ENCODE results near the gene NOXO1.
"Not testable (repeated sequence)": the region's sequence is repeated elsewhere in the genome, so short reads cannot be mapped to it uniquely, and the experiment has no call there.

The NOXO1 gene

GRCh38 chr16:2023092-2024031, 42.1 kb upstream of the NOXO1 start:
- H3K36me3 ChIP-seq (ENCODE audit: control insufficient read depth, insufficient read depth, low read length), result no peaks in the 10 kb centered on the region
- peaks cover 43% of the 10 kb centered on the region for H3K27me3 ChIP-seq (ENCODE audit: control insufficient read depth, insufficient read depth, low read length)
- H3K4me1 ChIP-seq (ENCODE audit: control insufficient read depth, insufficient read depth, low read length), result peaks cover 4% of the 10 kb centered on the region
- H3K4me3 ChIP-seq (ENCODE audit: low read depth, low read length), result peak overlapping the region; percentile 69
- no peaks in the 10 kb centered on the region for H3K9me3 ChIP-seq (ENCODE audit: control insufficient read depth, insufficient read depth, low read length)
- peak overlapping the region; percentile 47 for H3K9ac ChIP-seq (ENCODE audit: low read depth, low read length)

GRCh38 chr16:2022723-2023091, 41.4 kb upstream of the NOXO1 start:
- Histone ChIP-seq H3K4me1 (ENCODE audit: control insufficient read depth, insufficient read depth, low read length) (peaks cover 2% of the 10 kb centered on the region), H3K36me3 (ENCODE audit: control insufficient read depth, insufficient read depth, low read length) (no peaks in the 10 kb centered on the region), H3K4me3 (ENCODE audit: low read depth, low read length) (peak overlapping the region; percentile 69), H3K9me3 (ENCODE audit: control insufficient read depth, insufficient read depth, low read length) (no peaks in the 10 kb centered on the region), H3K9ac (ENCODE audit: low read depth, low read length) (peak overlapping the region; percentile 47), H3K27me3 (ENCODE audit: control insufficient read depth, insufficient read depth, low read length) (peaks cover 47% of the 10 kb centered on the region)

- Histone ChIP-seq H3K36me3 (ENCODE audit: control insufficient read depth, insufficient read depth, low read length) (no peaks in the 10 kb centered on the region), H3K4me1 (ENCODE audit: control insufficient read depth, insufficient read depth, low read length) (no peaks in the 10 kb centered on the region), H3K9ac (ENCODE audit: low read depth, low read length) (no peak overlapping the region), H3K9me3 (ENCODE audit: control insufficient read depth, insufficient read depth, low read length) (no peaks in the 10 kb centered on the region), H3K4me3 (ENCODE audit: low read depth, low read length) (peak overlapping the region; percentile 59), H3K27me3 (ENCODE audit: control insufficient read depth, insufficient read depth, low read length) (peaks cover 34% of the 10 kb centered on the region)
Measured at GRCh38 chr16:2019921-2020831, 38.9 kb upstream of the NOXO1 start.

- H3K4me1 ChIP-seq (ENCODE audit: control insufficient read depth, insufficient read depth, low read length), result no peaks in the 10 kb centered on the region
- H3K4me3 ChIP-seq (ENCODE audit: low read depth, low read length), result peak within 1 kb of the TSS; percentile 59
- no peaks in the 10 kb centered on the region for H3K9me3 ChIP-seq (ENCODE audit: control insufficient read depth, insufficient read depth, low read length)
- no peaks in the 10 kb centered on the region for H3K36me3 ChIP-seq (ENCODE audit: control insufficient read depth, insufficient read depth, low read length)
- H3K27me3 ChIP-seq (ENCODE audit: control insufficient read depth, insufficient read depth, low read length), result peaks cover 34% of the 10 kb centered on the region
- no peak within 1 kb of the TSS for H3K9ac ChIP-seq (ENCODE audit: low read depth, low read length)
Measured at GRCh38 chr16:2019518-2019920, 38.2 kb upstream of the NOXO1 start, which contains the start of gene NPW. Gene NPW (plus strand): TSS chr16:2019785.

GRCh38 chr16:2016407-2016922, 35.2 kb upstream of the NOXO1 start:
- Histone ChIP-seq H3K9ac (ENCODE audit: low read depth, low read length) (no peak overlapping the region), H3K27me3 (ENCODE audit: control insufficient read depth, insufficient read depth, low read length) (peaks cover 31% of the 10 kb centered on the region), H3K36me3 (ENCODE audit: control insufficient read depth, insufficient read depth, low read length) (no peaks in the 10 kb centered on the region), H3K4me1 (ENCODE audit: control insufficient read depth, insufficient read depth, low read length) (no peaks in the 10 kb centered on the region), H3K4me3 (ENCODE audit: low read depth, low read length) (no peak overlapping the region), H3K9me3 (ENCODE audit: control insufficient read depth, insufficient read depth, low read length) (no peaks in the 10 kb centered on the region)

- peaks cover 26% of the 10 kb centered on the region for H3K27me3 ChIP-seq (ENCODE audit: control insufficient read depth, insufficient read depth, low read length)
- no peaks in the 10 kb centered on the region for H3K9me3 ChIP-seq (ENCODE audit: control insufficient read depth, insufficient read depth, low read length)
- no peaks in the 10 kb centered on the region for H3K4me1 ChIP-seq (ENCODE audit: control insufficient read depth, insufficient read depth, low read length)
- H3K4me3 ChIP-seq (ENCODE audit: low read depth, low read length), result no peak overlapping the region
- no peak overlapping the region for H3K9ac ChIP-seq (ENCODE audit: low read depth, low read length)
- no peaks in the 10 kb centered on the region for H3K36me3 ChIP-seq (ENCODE audit: control insufficient read depth, insufficient read depth, low read length)
Measured at GRCh38 chr16:2015947-2016208, 34.6 kb upstream of the NOXO1 start.

GRCh38 chr16:2015117-2015946, 34.1 kb upstream of the NOXO1 start:
- Histone ChIP-seq H3K36me3 (ENCODE audit: control insufficient read depth, insufficient read depth, low read length) (no peaks in the 10 kb centered on the region), H3K4me1 (ENCODE audit: control insufficient read depth, insufficient read depth, low read length) (peaks cover 2% of the 10 kb centered on the region), H3K27me3 (ENCODE audit: control insufficient read depth, insufficient read depth, low read length) (peaks cover 20% of the 10 kb centered on the region), H3K9me3 (ENCODE audit: control insufficient read depth, insufficient read depth, low read length) (no peaks in the 10 kb centered on the region), H3K9ac (ENCODE audit: low read depth, low read length) (no peak overlapping the region), H3K4me3 (ENCODE audit: low read depth, low read length) (no peak overlapping the region)

- peaks cover 5% of the 10 kb centered on the region for H3K4me1 ChIP-seq (ENCODE audit: control insufficient read depth, insufficient read depth, low read length)
- no peaks in the 10 kb centered on the region for H3K9me3 ChIP-seq (ENCODE audit: control insufficient read depth, insufficient read depth, low read length)
- peaks cover 4% of the 10 kb centered on the region for H3K27me3 ChIP-seq (ENCODE audit: control insufficient read depth, insufficient read depth, low read length)
- no peaks in the 10 kb centered on the region for H3K36me3 ChIP-seq (ENCODE audit: control insufficient read depth, insufficient read depth, low read length)
- H3K4me3 ChIP-seq (ENCODE audit: low read depth, low read length), result no peak overlapping the region
- H3K9ac ChIP-seq (ENCODE audit: low read depth, low read length), result no peak overlapping the region
Measured at GRCh38 chr16:2013527-2013926, 32.3 kb upstream of the NOXO1 start.

- not testable (repeated sequence) for H3K9me3 ChIP-seq (ENCODE audit: control insufficient read depth, insufficient read depth, low read length); H3K36me3 ChIP-seq (ENCODE audit: control insufficient read depth, insufficient read depth, low read length); H3K4me3 ChIP-seq (ENCODE audit: low read depth, low read length); H3K27me3 ChIP-seq (ENCODE audit: control insufficient read depth, insufficient read depth, low read length); H3K9ac ChIP-seq (ENCODE audit: low read depth, low read length); H3K4me1 ChIP-seq (ENCODE audit: control insufficient read depth, insufficient read depth, low read length)
Measured at GRCh38 chr16:2011726-2012125, 30.5 kb upstream of the NOXO1 start.

GRCh38 chr16:2009791-2010510, 28.7 kb upstream of the NOXO1 start, which contains the start of gene ZNF598:
Gene ZNF598 (minus strand): TSS chr16:2009821.
- H3K4me3 ChIP-seq (ENCODE audit: low read depth, low read length), result peak within 1 kb of the TSS; percentile 91
- H3K9me3 ChIP-seq (ENCODE audit: control insufficient read depth, insufficient read depth, low read length), result no peaks in the 10 kb centered on the region
- H3K36me3 ChIP-seq (ENCODE audit: control insufficient read depth, insufficient read depth, low read length), result peaks cover 6% of the 10 kb centered on the region
- H3K4me1 ChIP-seq (ENCODE audit: control insufficient read depth, insufficient read depth, low read length), result peaks cover 10% of the 10 kb centered on the region
- no peaks in the 10 kb centered on the region for H3K27me3 ChIP-seq (ENCODE audit: control insufficient read depth, insufficient read depth, low read length)
- H3K9ac ChIP-seq (ENCODE audit: low read depth, low read length), result peak within 1 kb of the TSS; percentile 89
